ENCODE measurements around the gene XXYLT1. TPM values are rescaled to one million over a fixed set of nuclear protein-coding genes. Genes with fewer than 3 reads are reported as not detected.

The XXYLT1 gene
- total and polyA plus RNA-seq, 9 of the 15 experiments (the other 6 are each of a cell fraction or from before 2014, with no cell fraction given), result 1.9 to 18.9 (median 15.0) TPM

GRCh38 chr3:195162033-195162669, 108.8 kb downstream of the XXYLT1 start (continued):
- TF ChIP-seq, protein P1, sequence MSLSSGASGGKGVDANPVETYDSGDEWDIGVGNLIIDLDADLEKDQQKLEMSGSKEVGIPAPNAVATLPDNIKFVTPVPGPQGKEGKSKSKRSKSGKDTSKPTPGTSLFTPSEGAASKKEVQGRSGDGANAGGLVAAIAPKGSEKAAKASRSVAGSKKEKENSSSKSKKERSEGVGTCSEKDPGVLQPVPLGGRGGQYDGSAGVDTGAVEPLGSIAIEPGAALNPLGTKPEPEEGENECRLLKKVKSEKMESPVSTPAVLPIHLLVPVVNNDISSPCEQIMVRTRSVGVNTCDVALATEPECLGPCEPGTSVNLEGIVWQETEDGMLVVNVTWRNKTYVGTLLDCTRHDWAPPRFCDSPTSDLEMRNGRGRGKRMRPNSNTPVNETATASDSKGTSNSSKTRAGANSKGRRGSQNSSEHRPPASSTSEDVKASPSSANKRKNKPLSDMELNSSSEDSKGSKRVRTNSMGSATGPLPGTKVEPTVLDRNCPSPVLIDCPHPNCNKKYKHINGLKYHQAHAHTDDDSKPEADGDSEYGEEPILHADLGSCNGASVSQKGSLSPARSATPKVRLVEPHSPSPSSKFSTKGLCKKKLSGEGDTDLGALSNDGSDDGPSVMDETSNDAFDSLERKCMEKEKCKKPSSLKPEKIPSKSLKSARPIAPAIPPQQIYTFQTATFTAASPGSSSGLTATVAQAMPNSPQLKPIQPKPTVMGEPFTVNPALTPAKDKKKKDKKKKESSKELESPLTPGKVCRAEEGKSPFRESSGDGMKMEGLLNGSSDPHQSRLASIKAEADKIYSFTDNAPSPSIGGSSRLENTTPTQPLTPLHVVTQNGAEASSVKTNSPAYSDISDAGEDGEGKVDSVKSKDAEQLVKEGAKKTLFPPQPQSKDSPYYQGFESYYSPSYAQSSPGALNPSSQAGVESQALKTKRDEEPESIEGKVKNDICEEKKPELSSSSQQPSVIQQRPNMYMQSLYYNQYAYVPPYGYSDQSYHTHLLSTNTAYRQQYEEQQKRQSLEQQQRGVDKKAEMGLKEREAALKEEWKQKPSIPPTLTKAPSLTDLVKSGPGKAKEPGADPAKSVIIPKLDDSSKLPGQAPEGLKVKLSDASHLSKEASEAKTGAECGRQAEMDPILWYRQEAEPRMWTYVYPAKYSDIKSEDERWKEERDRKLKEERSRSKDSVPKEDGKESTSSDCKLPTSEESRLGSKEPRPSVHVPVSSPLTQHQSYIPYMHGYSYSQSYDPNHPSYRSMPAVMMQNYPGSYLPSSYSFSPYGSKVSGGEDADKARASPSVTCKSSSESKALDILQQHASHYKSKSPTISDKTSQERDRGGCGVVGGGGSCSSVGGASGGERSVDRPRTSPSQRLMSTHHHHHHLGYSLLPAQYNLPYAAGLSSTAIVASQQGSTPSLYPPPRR (CRISPR knock-in tag; IDR thresholded peaks at IDR 0.05; ENCODE audit: borderline replicate concordance), result no peak
- TF ChIP-seq ZNF778 (CRISPR knock-in tag; IDR thresholded peaks at IDR 0.05) (no peak), ZFP36 (IDR thresholded peaks at IDR 0.05; ENCODE audit: low read depth, low read length, partially characterized antibody) (no peak), CBX1 (IDR thresholded peaks at IDR 0.05; ENCODE audit: low read depth) (no peak), ZNF699 (CRISPR knock-in tag; IDR thresholded peaks at IDR 0.05; ENCODE audit: insufficient replicate concordance) (no peak), SRSF9 (IDR thresholded peaks at IDR 0.05; ENCODE audit: borderline replicate concordance, low read depth, low read length) (no peak), RBM22 (IDR thresholded peaks at IDR 0.05; ENCODE audit: low read depth, low read length, poor library complexity, severe bottlenecking) (no peak), NKRF (IDR thresholded peaks at IDR 0.05; ENCODE audit: borderline replicate concordance) (no peak), POLR3A (IDR thresholded peaks at IDR 0.05; ENCODE audit: borderline replicate concordance, extremely low read depth, insufficient read depth, insufficient read length) (no peak), PRPF4 (IDR thresholded peaks at IDR 0.05; ENCODE audit: insufficient read depth, low read depth, low read length, poor library complexity, severe bottlenecking) (no peak), SPI1 (IDR thresholded peaks at IDR 0.05; ENCODE audit: borderline replicate concordance, low read depth, low read length) (0 out of 2 replicates have a peak, but pooled peaks have one; percentile 9), ZNF561 (CRISPR knock-in tag; conservative IDR thresholded peaks at IDR 0.05) (no peak)
- TF ChIP-seq, protein P2, sequence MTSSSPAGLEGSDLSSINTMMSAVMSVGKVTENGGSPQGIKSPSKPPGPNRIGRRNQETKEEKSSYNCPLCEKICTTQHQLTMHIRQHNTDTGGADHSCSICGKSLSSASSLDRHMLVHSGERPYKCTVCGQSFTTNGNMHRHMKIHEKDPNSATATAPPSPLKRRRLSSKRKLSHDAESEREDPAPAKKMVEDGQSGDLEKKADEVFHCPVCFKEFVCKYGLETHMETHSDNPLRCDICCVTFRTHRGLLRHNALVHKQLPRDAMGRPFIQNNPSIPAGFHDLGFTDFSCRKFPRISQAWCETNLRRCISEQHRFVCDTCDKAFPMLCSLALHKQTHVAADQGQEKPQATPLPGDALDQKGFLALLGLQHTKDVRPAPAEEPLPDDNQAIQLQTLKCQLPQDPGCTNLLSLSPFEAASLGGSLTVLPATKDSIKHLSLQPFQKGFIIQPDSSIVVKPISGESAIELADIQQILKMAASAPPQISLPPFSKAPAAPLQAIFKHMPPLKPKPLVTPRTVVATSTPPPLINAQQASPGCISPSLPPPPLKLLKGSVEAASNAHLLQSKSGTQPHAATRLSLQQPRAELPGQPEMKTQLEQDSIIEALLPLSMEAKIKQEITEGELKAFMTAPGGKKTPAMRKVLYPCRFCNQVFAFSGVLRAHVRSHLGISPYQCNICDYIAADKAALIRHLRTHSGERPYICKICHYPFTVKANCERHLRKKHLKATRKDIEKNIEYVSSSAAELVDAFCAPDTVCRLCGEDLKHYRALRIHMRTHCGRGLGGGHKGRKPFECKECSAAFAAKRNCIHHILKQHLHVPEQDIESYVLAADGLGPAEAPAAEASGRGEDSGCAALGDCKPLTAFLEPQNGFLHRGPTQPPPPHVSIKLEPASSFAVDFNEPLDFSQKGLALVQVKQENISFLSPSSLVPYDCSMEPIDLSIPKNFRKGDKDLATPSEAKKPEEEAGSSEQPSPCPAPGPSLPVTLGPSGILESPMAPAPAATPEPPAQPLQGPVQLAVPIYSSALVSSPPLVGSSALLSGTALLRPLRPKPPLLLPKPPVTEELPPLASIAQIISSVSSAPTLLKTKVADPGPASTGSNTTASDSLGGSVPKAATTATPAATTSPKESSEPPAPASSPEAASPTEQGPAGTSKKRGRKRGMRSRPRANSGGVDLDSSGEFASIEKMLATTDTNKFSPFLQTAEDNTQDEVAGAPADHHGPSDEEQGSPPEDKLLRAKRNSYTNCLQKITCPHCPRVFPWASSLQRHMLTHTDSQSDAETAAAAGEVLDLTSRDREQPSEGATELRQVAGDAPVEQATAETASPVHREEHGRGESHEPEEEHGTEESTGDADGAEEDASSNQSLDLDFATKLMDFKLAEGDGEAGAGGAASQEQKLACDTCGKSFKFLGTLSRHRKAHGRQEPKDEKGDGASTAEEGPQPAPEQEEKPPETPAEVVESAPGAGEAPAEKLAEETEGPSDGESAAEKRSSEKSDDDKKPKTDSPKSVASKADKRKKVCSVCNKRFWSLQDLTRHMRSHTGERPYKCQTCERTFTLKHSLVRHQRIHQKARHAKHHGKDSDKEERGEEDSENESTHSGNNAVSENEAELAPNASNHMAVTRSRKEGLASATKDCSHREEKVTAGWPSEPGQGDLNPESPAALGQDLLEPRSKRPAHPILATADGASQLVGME (CRISPR knock-in tag; IDR thresholded peaks at IDR 0.05), result peak; percentile 56; the same call in 1 of the 2 replicates
- TF ChIP-seq, protein P3, sequence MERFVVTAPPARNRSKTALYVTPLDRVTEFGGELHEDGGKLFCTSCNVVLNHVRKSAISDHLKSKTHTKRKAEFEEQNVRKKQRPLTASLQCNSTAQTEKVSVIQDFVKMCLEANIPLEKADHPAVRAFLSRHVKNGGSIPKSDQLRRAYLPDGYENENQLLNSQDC (CRISPR knock-in tag; IDR thresholded peaks at IDR 0.05), result no peak

Measured in K562 (cell line).